ENCODE results near the gene UBE3C. TPM values are rescaled to one million over a fixed set of nuclear protein-coding genes. Genes with fewer than 3 reads are reported as not detected.
"Not testable (repeated sequence)": the region's sequence is repeated elsewhere in the genome, so short reads cannot be mapped to it uniquely, and the experiment has no call there.

The UBE3C gene
- total RNA-seq, 1 donor from 2014 or later: 55.5 TPM

GRCh38 chr7:157219154-157219553 lies 80.4 kb downstream of the UBE3C start:
- ATAC-seq (no peak), DNase-seq (ENCODE audit: low spot score) (no peak)
- intact Hi-C loops (cut with DNase I): no loop called here

- no peak for DNase-seq (ENCODE audit: low spot score)
- intact Hi-C loops (cut with DNase I): no loop called here
- ATAC-seq: no peak
Measured at GRCh38 chr7:157220916-157221569, 82.3 kb downstream of the UBE3C start.

GRCh38 chr7:157222687-157223086 lies 84.0 kb downstream of the UBE3C start:
- no peak for DNase-seq (ENCODE audit: low spot score)
- no peak for ATAC-seq
- intact Hi-C loops (cut with DNase I): no loop called here

- ATAC-seq (no peak), DNase-seq (ENCODE audit: low spot score) (no peak)
- intact Hi-C loops (cut with DNase I): no loop called here
Measured at GRCh38 chr7:157224627-157225026, 85.9 kb downstream of the UBE3C start.

GRCh38 chr7:157228864-157229422 lies 90.2 kb downstream of the UBE3C start:
- ATAC-seq: no peak
- DNase-seq (ENCODE audit: low spot score): no peak
- intact Hi-C loops (cut with DNase I): no loop called here

GRCh38 chr7:157233677-157234076 lies 95.0 kb downstream of the UBE3C start:
- DNase-seq (ENCODE audit: low spot score) (no peak), ATAC-seq (no peak)
- intact Hi-C loops (cut with DNase I): no loop called here

- ATAC-seq (no peak), DNase-seq (ENCODE audit: low spot score) (no peak)
- intact Hi-C loops (cut with DNase I): no loop called here
Measured at GRCh38 chr7:157234271-157234670, 95.5 kb downstream of the UBE3C start.

GRCh38 chr7:157235357-157236333 lies 96.9 kb downstream of the UBE3C start:
- ATAC-seq: no peak

GRCh38 chr7:157238087-157238486 lies 99.4 kb downstream of the UBE3C start:
- intact Hi-C loops (cut with DNase I): no loop called here
- no peak for DNase-seq (ENCODE audit: low spot score)
- ATAC-seq: peak; percentile 53

More at GRCh38 chr7:157235357-157236333, 96.9 kb downstream of the UBE3C start:
- intact Hi-C loops (cut with DNase I): no loop called here
- DNase-seq (ENCODE audit: low spot score): no peak

GRCh38 chr7:157239571-157240270 lies 101.0 kb downstream of the UBE3C start:
- intact Hi-C loops (cut with DNase I): no loop called here
- ATAC-seq (no peak), DNase-seq (ENCODE audit: low spot score) (no peak)

GRCh38 chr7:157241631-157242030 lies 102.9 kb downstream of the UBE3C start:
- ATAC-seq: no peak
- no peak for DNase-seq (ENCODE audit: low spot score)
- intact Hi-C loops (cut with DNase I): no loop called here

- ATAC-seq (no peak), DNase-seq (ENCODE audit: low spot score) (no peak)
- intact Hi-C loops (cut with DNase I): no loop called here
Measured at GRCh38 chr7:157244516-157245294, 106.0 kb downstream of the UBE3C start.

GRCh38 chr7:157246052-157246451 lies 107.3 kb downstream of the UBE3C start:
- DNase-seq (ENCODE audit: low spot score): no peak
- intact Hi-C loops (cut with DNase I): no loop called here
- no peak for ATAC-seq

GRCh38 chr7:157248659-157249058 lies 109.9 kb downstream of the UBE3C start:
- DNase-seq (ENCODE audit: low spot score): no peak
- intact Hi-C loops (cut with DNase I): no loop called here
- no peak for ATAC-seq

GRCh38 chr7:157250605-157251228 lies 112.0 kb downstream of the UBE3C start:
- no peak for ATAC-seq
- intact Hi-C loops (cut with DNase I): no loop called here
- DNase-seq (ENCODE audit: low spot score): no peak

GRCh38 chr7:157251817-157252216 lies 113.1 kb downstream of the UBE3C start:
- intact Hi-C loops (cut with DNase I); ATAC-seq; DNase-seq (ENCODE audit: low spot score): not testable (repeated sequence)

- intact Hi-C loops (cut with DNase I): no loop called here
- DNase-seq (ENCODE audit: low spot score) (no peak), ATAC-seq (no peak)
Measured at GRCh38 chr7:157253850-157254249, 115.1 kb downstream of the UBE3C start.

GRCh38 chr7:157254781-157255180 lies 116.1 kb downstream of the UBE3C start:
- ATAC-seq; intact Hi-C loops (cut with DNase I); DNase-seq (ENCODE audit: low spot score): not testable (repeated sequence)
